Smooth muscle cell (in vitro differentiated cells): Measurements from ENCODE around the gene MEA1. TPM values are rescaled to one million over a fixed set of nuclear protein-coding genes. Genes with fewer than 3 reads are reported as not detected.

Experiments used
- DNase-seq: peaks from one replicate; lab custom pipeline; 2025; ENCODE audit not compliant: unreplicated experiment; lab: John Stamatoyannopoulos, UW
- H2AFZ ChIP-seq: fragments of 200-600 bp; sonication (generic); 2 replicates; pipeline ENCODE4 v1.6.0; 2016; ENCODE audit warnings: antibody characterized with exemption, low read depth, mild to moderate bottlenecking
- H3F3A ChIP-seq: fragments of 200-600 bp; sonication (generic); 2 replicates; pipeline ENCODE4 v1.6.0; 2017; ENCODE audit warnings: antibody characterized with exemption, low read depth
- H3K27ac ChIP-seq: fragments of 200-600 bp; sonication (generic); 2 replicates; pipeline ENCODE4 v1.5.1; 2016; ENCODE audit warnings: low read depth, mild to moderate bottlenecking
- H3K27me3 ChIP-seq: fragments of 200-600 bp; sonication (generic); 2 replicates; pipeline ENCODE4 v1.6.1; 2016; ENCODE audit warnings: low read depth, mild to moderate bottlenecking
- H3K36me3 ChIP-seq: fragments of 200-600 bp; sonication (generic); 2 replicates; pipeline ENCODE4 v1.5.1; 2016; ENCODE audit warnings: low read depth
- H3K4me1 ChIP-seq: fragments of 200-600 bp; sonication (generic); 2 replicates; pipeline ENCODE4 v1.5.1; 2016; ENCODE audit warnings: low read depth
- H3K4me2 ChIP-seq: fragments of 200-600 bp; sonication (generic); 2 replicates; pipeline ENCODE4 v1.6.0; 2016; ENCODE audit warnings: mild to moderate bottlenecking
- H3K4me3 ChIP-seq: fragments of 200-600 bp; sonication (generic); 2 replicates; pipeline ENCODE4 v1.5.1; 2016; ENCODE audit warnings: mild to moderate bottlenecking
- H3K79me2 ChIP-seq: fragments of 200-600 bp; sonication (generic); 2 replicates; pipeline ENCODE4 v1.6.0; 2016; ENCODE audit warnings: low read depth, mild to moderate bottlenecking
- H3K9ac ChIP-seq: fragments of 200-600 bp; sonication (generic); 2 replicates; pipeline ENCODE4 v1.6.0; 2016; ENCODE audit warnings: low read depth
- H3K9me3 ChIP-seq: fragments of 200-600 bp; sonication (generic); replicated peaks from 2 replicates; pipeline ENCODE4 v1.5.1; 2016; ENCODE audit warnings: low read depth
- H4K20me1 ChIP-seq: fragments of 200-600 bp; sonication (generic); 2 replicates; pipeline ENCODE4 v1.6.0; 2016; ENCODE audit warnings: low read depth
- WGBS: methylation state at CpG from one replicate; pipeline ENCODE4 v1.1.7; 2016; ENCODE audit warnings: low lambda C conversion rate; 5-methylcytosine and 5-hydroxymethylcytosine counted together
- polyA plus RNA-seq: library from polyadenylated mRNA; unstranded; fragments of >200 nt; fragmentation: Nextera tagmentation; extraction: Ambion mirVana; gene quantifications from 2 replicates; pipeline ENCODE4 v1.2.1, GENCODE V29; 2016
- total RNA-seq: library from RNA; depleted of rRNA; stranded (reverse); fragments of >200 nt; gene quantifications from 2 replicates; pipeline ENCODE4 v1.2.3, GENCODE V29; 2014
- TF ChIP-seq, protein P1 (sequence below): fragments of 200-600 bp; sonication (generic); IDR thresholded peaks from 2 replicates; pipeline ENCODE4 v1.5.1; 2017; ENCODE audit warnings: borderline replicate concordance, mild to moderate bottlenecking, antibody characterized with exemption; ENCODE audit not compliant: insufficient read depth, poor library complexity, severe bottlenecking

MEA1 gene
- total and polyA plus RNA-seq, 2 experiments from 2014 or later: 86.7 to 154 TPM

DNA sequence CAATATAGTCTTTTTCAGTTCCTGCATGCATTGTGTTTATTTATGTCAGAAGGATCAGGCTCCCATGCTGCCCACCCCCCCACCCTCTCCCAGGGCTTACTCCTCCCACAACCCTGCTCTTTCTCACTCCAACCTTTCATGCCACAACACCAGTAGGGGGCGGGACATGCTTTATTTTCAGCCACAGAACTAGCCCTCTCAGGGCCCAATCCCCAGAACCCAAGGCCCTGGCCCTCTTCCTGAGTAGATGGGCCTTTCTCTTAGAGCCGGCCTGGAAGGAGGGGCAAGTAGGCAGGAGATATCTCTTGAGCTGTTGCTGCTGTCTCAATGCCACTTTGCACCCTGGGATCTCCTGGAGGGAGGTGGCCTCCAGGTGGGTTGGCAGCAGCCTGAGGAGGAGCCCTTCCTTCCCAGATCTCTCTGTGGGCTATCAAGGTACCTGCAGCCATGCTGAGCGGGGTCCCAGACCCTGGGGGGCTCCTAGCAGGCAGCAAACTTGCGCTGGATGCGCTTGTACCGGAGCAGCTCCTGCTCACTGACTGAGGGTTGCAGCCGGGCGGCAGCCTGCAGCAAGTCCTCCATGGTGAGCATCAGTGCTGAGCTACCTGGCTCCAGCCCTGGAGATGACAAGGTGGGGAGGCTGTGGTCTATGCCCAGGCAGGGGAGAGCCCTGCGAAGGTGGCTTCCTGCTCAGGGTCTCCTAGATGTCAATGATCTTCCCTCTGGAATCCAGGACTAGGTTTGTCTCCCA is 49.7 kb downstream of the MEA1 start:
- Histone ChIP-seq H4K20me1 (no peaks in the 10 kb centered on the region), H3K9ac (no peak overlapping the region), H3K36me3 (no peaks in the 10 kb centered on the region), H3F3A (no peaks in the 10 kb centered on the region), H2AFZ (no peak overlapping the region), H3K79me2 (no peaks in the 10 kb centered on the region), H3K9me3 (no peaks in the 10 kb centered on the region), H3K27me3 (peaks cover 14% of the 10 kb centered on the region), H3K27ac (no peak overlapping the region), H3K4me1 (no peaks in the 10 kb centered on the region), H3K4me3 (no peak overlapping the region), H3K4me2 (no peak overlapping the region)
- no peak for DNase-seq
- 81% methylated on average over 9 of the region's 9 CpGs for WGBS
- TF ChIP-seq, protein P1, sequence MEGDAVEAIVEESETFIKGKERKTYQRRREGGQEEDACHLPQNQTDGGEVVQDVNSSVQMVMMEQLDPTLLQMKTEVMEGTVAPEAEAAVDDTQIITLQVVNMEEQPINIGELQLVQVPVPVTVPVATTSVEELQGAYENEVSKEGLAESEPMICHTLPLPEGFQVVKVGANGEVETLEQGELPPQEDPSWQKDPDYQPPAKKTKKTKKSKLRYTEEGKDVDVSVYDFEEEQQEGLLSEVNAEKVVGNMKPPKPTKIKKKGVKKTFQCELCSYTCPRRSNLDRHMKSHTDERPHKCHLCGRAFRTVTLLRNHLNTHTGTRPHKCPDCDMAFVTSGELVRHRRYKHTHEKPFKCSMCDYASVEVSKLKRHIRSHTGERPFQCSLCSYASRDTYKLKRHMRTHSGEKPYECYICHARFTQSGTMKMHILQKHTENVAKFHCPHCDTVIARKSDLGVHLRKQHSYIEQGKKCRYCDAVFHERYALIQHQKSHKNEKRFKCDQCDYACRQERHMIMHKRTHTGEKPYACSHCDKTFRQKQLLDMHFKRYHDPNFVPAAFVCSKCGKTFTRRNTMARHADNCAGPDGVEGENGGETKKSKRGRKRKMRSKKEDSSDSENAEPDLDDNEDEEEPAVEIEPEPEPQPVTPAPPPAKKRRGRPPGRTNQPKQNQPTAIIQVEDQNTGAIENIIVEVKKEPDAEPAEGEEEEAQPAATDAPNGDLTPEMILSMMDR: peak; percentile 19

DNA sequence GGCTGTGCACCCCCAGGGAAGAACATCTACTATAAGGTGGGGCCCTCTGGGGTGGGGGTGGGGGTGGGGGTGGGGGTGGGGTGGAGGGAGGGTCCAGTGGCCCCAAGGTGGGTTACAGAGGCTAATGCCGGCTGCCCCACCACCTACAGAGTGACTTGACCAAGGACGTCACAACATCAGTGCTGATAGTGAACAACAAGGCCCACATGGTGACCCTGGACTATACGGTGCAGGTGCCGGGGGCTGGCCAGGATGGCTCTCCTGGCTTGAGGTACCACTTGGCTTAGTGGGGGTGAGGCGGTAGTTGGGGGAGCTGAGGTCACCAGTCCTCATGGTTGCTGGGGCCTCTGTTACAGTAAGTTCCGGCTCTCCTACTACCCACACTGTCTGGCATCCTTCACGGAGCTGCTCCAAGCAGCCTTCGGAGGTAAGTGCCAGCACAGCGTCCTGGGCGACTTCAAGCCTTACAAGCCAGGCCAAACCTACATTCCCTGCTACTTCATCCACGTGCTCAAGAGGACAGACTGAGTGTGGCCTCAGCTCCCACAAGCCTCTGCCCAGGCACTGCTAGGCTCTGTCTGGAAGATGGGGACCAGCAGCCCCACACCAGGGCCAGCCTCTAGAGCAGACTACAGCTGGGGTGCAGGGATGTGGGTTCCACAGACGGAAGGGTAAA is 50.4 kb downstream of the MEA1 start:
- no peaks in the 10 kb centered on the region for H3K36me3 ChIP-seq
- H3K9me3 ChIP-seq: no peaks in the 10 kb centered on the region
- H3K27ac ChIP-seq: no peak overlapping the region
- 87% methylated on average over 11 of the region's 12 CpGs for WGBS
- H3F3A ChIP-seq: no peaks in the 10 kb centered on the region
- peaks cover 14% of the 10 kb centered on the region for H3K27me3 ChIP-seq
- H3K4me3 ChIP-seq: no peak overlapping the region
- H3K9ac ChIP-seq: no peak overlapping the region
- H3K79me2 ChIP-seq: no peaks in the 10 kb centered on the region
- TF ChIP-seq, protein P1: no peak
- no peaks in the 10 kb centered on the region for H3K4me1 ChIP-seq
- DNase-seq: no peak
- H3K4me2 ChIP-seq: no peak overlapping the region
- H4K20me1 ChIP-seq: no peaks in the 10 kb centered on the region
- no peak overlapping the region for H2AFZ ChIP-seq

DNA sequence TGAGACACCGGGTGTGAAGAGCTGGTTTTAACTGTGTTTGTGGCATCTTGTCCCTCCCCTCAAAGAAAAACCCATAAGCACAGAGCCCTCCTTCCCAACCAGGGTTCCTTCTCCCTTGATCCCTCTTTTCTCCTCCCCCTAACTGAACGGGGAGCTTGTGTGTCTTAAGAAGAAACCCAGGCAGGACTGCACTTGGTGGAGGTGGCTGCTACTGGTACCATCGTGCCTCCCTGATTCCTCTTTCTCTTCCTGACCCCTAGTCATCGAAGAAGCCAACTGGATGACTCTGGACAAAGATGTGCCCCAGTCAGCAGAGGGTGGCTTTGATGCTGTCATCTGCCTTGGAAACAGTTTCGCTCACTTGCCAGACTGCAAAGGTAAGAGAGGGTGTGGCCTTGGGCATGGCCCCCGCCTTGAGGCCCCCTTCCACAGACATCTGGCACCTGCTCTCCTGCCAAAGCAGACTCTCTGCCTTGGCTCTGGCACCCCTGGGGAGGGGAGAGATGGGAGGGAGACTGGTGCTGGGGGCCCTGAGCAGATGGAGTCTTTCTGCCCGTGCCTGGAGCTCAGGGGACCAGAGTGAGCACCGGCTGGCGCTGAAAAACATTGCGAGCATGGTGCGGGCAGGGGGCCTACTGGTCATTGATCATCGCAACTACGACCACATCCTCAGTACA is 51.1 kb downstream of the MEA1 start:
- Histone ChIP-seq H3K36me3 (no peaks in the 10 kb centered on the region), H3F3A (no peaks in the 10 kb centered on the region), H3K9me3 (no peaks in the 10 kb centered on the region), H3K4me2 (no peak overlapping the region), H4K20me1 (no peaks in the 10 kb centered on the region), H2AFZ (no peak overlapping the region), H3K9ac (no peak overlapping the region), H3K4me3 (no peak overlapping the region), H3K27me3 (peaks cover 14% of the 10 kb centered on the region), H3K79me2 (no peaks in the 10 kb centered on the region), H3K4me1 (no peaks in the 10 kb centered on the region), H3K27ac (no peak overlapping the region)
- TF ChIP-seq, protein P1: no peak
- WGBS: 92% methylated on average over 13 of the region's 13 CpGs
- no peak for DNase-seq
